ENCODE data around the gene TEX14.

TEX14 gene, protein sequence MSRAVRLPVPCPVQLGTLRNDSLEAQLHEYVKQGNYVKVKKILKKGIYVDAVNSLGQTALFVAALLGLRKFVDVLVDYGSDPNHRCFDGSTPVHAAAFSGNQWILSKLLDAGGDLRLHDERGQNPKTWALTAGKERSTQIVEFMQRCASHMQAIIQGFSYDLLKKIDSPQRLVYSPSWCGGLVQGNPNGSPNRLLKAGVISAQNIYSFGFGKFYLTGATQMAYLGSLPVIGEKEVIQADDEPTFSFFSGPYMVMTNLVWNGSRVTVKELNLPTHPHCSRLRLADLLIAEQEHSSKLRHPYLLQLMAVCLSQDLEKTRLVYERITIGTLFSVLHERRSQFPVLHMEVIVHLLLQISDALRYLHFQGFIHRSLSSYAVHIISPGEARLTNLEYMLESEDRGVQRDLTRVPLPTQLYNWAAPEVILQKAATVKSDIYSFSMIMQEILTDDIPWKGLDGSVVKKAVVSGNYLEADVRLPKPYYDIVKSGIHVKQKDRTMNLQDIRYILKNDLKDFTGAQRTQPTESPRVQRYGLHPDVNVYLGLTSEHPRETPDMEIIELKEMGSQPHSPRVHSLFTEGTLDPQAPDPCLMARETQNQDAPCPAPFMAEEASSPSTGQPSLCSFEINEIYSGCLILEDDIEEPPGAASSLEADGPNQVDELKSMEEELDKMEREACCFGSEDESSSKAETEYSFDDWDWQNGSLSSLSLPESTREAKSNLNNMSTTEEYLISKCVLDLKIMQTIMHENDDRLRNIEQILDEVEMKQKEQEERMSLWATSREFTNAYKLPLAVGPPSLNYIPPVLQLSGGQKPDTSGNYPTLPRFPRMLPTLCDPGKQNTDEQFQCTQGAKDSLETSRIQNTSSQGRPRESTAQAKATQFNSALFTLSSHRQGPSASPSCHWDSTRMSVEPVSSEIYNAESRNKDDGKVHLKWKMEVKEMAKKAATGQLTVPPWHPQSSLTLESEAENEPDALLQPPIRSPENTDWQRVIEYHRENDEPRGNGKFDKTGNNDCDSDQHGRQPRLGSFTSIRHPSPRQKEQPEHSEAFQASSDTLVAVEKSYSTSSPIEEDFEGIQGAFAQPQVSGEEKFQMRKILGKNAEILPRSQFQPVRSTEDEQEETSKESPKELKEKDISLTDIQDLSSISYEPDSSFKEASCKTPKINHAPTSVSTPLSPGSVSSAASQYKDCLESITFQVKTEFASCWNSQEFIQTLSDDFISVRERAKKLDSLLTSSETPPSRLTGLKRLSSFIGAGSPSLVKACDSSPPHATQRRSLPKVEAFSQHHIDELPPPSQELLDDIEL (N-terminal part only)

GRCh38 chr17:58691701-58692238, at the start of gene TEX14:
Gene TEX14 (minus strand): TSS chr17:58692045. CDS start chr17:58652001, 40,044 bp downstream.
- DNase-seq (ENCODE audit: low spot score) = no peak

GRCh38 chr17:58741121-58741625, 49.3 kb upstream of the TEX14 start:
- TF ChIP-seq CTCF (IDR thresholded peaks at IDR 0.05; ENCODE audit: extremely low read depth, missing control alignments) = no peak
- DNase-seq (ENCODE audit: low spot score) = no peak

More at GRCh38 chr17:58691701-58692238, at the start of gene TEX14:
- no peak for TF ChIP-seq CTCF (IDR thresholded peaks at IDR 0.05; ENCODE audit: extremely low read depth, missing control alignments)

GRCh38 chr17:58734811-58735210, 43.0 kb upstream of the TEX14 start:
- TF ChIP-seq CTCF (IDR thresholded peaks at IDR 0.05; ENCODE audit: extremely low read depth, missing control alignments) = no peak
- no peak for DNase-seq (ENCODE audit: low spot score)

- TF ChIP-seq CTCF (IDR thresholded peaks at IDR 0.05; ENCODE audit: extremely low read depth, missing control alignments) = no peak
- DNase-seq (ENCODE audit: low spot score) = no peak
Observed at GRCh38 chr17:58734040-58734439, 42.2 kb upstream of the TEX14 start.

DNA sequence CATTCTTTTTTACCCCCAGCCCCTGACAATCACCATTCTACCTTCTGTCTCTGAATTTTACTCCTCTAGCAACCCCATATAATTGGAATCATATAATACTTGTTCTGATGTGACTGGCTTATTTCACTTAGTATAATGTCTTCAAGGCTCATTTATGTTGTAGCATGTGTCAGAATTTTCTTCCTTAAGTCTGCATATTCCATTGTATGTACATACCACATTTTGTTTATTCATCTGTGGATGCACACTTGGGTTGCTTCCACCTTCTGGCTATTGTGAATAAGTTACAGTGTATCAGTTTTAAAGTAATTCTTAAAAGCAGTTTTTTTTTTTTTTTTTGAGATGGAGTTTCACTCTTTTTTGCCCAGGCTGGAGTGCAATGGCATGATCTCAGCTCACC, 39.1 kb upstream of the TEX14 start:
- no peak for TF ChIP-seq CTCF (IDR thresholded peaks at IDR 0.05; ENCODE audit: extremely low read depth, missing control alignments)

DNA sequence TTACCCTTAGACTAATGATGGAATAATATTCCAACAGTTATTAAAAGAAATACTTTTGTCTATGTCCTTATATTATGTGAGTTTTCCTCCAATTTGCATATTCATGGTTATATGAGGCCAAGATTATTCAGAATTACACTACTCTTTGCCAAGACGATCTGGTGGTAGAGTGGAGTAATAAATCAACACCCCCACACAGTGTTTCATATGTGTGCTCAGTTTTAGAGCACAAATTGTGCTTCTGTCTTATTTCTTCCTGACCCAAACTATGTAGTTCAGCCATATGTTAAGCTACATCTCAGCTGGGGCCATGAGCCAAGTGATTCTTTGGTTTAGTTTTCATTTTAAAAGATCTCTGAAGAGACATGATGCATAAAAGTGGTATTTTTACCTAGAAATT, 37.0 kb upstream of the TEX14 start:
- no peak for TF ChIP-seq CTCF (IDR thresholded peaks at IDR 0.05; ENCODE audit: extremely low read depth, missing control alignments)
- DNase-seq (ENCODE audit: low spot score) = no peak

More for the DNA sequence above, 39.1 kb upstream of the TEX14 start:
- no peak for DNase-seq (ENCODE audit: low spot score)

All from GM20000 (cell line).